Endothelial cell of umbilical vein (primary cell): ENCODE results near the gene KAZN.

Source experiments
- POLR2A ChIP-seq: IDR thresholded peaks from 2 replicates; pipeline ENCODE4 v1.6.1; 2012; ENCODE audit warnings: low read depth, mild to moderate bottlenecking, control low read depth, low read length
- TF ChIP-seq, protein P1 (sequence below), 2 donors: IDR thresholded peaks; 1 replicate in 1 of 2; 2 replicates in 1 of 2; pipeline ENCODE4 v1.5.1; 2011; ENCODE audit warnings: low read length in 2 of 2, mild to moderate bottlenecking in 2 of 2, moderate library complexity in 2 of 2, control low read depth in 1 of 2, inconsistent platforms in 1 of 2, low read depth in 1 of 2; ENCODE audit not compliant: insufficient read depth in 1 of 2; ENCODE audit errors: extremely low read depth in 1 of 2

DNA sequence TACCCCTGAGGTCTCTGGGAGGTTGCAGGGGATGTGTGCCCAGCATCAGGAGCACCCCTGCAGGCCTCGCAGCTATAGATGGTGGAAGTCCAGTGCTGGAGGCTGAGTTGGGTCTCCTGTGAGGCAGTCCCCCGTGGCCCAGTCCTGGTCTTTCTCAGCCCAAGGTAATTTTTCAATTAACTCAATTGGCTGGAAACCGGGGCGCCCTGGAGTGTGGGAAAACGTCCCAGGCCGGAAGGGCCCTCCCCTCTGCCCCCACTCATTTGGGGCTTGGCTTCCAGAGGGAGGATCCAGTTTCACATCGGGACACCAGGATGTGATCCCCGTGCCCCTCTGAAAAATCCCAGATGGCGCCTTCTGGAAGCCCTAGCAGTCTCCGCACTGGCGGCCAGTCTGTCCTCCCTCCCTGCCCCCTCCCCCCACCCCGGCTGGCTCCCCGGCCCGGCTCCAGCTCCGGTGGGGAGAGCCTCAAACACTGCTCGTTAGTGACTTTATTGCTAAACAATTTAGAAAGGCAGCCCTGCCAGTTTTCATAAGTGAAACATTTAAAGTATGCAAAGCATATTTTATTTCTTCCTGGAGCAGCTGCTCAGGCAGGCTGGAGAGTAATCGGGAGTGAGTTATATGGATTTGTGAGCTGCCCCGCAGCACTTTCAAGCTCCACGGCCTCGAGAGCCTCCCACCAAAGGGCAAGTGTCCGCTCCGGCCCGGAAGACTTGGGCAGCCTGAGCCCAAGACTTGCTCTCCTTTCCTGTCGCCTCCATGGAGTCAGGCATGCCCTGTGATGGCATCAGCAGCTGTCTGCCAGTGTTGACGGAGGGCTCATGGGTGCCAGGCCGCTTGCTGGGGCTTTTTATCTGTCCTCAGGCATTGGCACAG, 346.9 kb downstream of the KAZN start:
- TF ChIP-seq, protein P1, sequence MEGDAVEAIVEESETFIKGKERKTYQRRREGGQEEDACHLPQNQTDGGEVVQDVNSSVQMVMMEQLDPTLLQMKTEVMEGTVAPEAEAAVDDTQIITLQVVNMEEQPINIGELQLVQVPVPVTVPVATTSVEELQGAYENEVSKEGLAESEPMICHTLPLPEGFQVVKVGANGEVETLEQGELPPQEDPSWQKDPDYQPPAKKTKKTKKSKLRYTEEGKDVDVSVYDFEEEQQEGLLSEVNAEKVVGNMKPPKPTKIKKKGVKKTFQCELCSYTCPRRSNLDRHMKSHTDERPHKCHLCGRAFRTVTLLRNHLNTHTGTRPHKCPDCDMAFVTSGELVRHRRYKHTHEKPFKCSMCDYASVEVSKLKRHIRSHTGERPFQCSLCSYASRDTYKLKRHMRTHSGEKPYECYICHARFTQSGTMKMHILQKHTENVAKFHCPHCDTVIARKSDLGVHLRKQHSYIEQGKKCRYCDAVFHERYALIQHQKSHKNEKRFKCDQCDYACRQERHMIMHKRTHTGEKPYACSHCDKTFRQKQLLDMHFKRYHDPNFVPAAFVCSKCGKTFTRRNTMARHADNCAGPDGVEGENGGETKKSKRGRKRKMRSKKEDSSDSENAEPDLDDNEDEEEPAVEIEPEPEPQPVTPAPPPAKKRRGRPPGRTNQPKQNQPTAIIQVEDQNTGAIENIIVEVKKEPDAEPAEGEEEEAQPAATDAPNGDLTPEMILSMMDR (IDR thresholded peaks at IDR 0.05; ENCODE audit: extremely low read depth in 1 of 2, insufficient read depth in 1 of 2, low read depth in 1 of 2, low read length in 2 of 2): no peak
- TF ChIP-seq POLR2A: no peak
